Ovary (tissue), 3 donors: Measurements from ENCODE around the gene PDS5A.

Experiments used
- EP300 ChIP-seq: sonication (generic); formaldehyde crosslinking; IDR thresholded peaks from one replicate; pipeline ENCODE4 v1.6.1; 2017; ENCODE audit warnings: antibody characterized with exemption
- POLR2A ChIP-seq: fragments of 450-650 bp; IDR thresholded peaks from one replicate; pipeline ENCODE4 v1.6.1; 2017; ENCODE audit warnings: antibody characterized with exemption, mild to moderate bottlenecking, moderate library complexity
- TF ChIP-seq, protein P1 (sequence below), 3 donors: fragments of 450-650 bp in 2 of 3; fragments of 200-600 bp in 1 of 3; IDR thresholded peaks; one replicate each; pipeline versions ENCODE4 v1.5.1 to v1.8.0; 2016 to 2022; ENCODE audit warnings: antibody characterized with exemption in 3 of 3, mild to moderate bottlenecking in 1 of 3
- donor health status: DM: no; HTN: no; CAD: no.

DNA sequence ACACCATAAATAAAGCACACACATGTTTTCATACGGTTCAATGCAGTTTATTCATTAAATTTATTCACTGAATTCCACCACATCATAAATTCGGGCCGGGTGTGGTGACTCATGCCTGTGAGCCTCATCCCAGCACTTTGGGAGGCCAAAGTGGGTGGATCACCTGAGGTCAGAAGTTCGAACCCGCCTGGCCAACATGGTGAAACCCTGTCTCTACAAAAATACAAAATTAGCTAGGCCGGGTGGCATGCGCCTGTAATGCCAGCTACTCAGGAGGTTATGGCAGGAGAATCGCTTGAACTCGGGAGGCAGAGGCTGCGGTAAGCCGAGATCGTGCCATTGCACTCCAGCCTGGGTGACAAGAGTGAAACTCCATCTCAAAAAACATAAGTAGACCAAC lies 131.6 kb downstream of the PDS5A start:
- TF ChIP-seq, protein P1, sequence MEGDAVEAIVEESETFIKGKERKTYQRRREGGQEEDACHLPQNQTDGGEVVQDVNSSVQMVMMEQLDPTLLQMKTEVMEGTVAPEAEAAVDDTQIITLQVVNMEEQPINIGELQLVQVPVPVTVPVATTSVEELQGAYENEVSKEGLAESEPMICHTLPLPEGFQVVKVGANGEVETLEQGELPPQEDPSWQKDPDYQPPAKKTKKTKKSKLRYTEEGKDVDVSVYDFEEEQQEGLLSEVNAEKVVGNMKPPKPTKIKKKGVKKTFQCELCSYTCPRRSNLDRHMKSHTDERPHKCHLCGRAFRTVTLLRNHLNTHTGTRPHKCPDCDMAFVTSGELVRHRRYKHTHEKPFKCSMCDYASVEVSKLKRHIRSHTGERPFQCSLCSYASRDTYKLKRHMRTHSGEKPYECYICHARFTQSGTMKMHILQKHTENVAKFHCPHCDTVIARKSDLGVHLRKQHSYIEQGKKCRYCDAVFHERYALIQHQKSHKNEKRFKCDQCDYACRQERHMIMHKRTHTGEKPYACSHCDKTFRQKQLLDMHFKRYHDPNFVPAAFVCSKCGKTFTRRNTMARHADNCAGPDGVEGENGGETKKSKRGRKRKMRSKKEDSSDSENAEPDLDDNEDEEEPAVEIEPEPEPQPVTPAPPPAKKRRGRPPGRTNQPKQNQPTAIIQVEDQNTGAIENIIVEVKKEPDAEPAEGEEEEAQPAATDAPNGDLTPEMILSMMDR (IDR thresholded peaks at IDR 0.05) = no peak
- no peak for TF ChIP-seq EP300
- no peak for TF ChIP-seq POLR2A
